ENCODE results near the gene FGFR3.

FGFR3 gene

GRCh38 chr4:1802720-1803522 lies 9.8 kb downstream of the FGFR3 start:
- DNase-seq (ENCODE audit: low spot score) = no peak

GRCh38 chr4:1803523-1804423 lies 10.7 kb downstream of the FGFR3 start:
- DNase-seq (ENCODE audit: low spot score) = no peak

- DNase-seq (ENCODE audit: low spot score) = no peak
These were observed 11.8 kb downstream of the FGFR3 start for GRCh38 chr4:1804638-1805492.

- no peak for DNase-seq (ENCODE audit: low spot score)
These were observed 12.6 kb downstream of the FGFR3 start for GRCh38 chr4:1805493-1806222.

GRCh38 chr4:1806223-1806564 lies 13.1 kb downstream of the FGFR3 start:
- DNase-seq (ENCODE audit: low spot score) = no peak

- DNase-seq (ENCODE audit: low spot score) = no peak
These were observed 13.7 kb downstream of the FGFR3 start for GRCh38 chr4:1806596-1807331.

- DNase-seq (ENCODE audit: low spot score) = no peak
These were observed 14.3 kb downstream of the FGFR3 start for GRCh38 chr4:1807332-1807777.

- no peak for DNase-seq (ENCODE audit: low spot score)
These were observed 15.3 kb downstream of the FGFR3 start for GRCh38 chr4:1808396-1808795.

- no peak for DNase-seq (ENCODE audit: low spot score)
These were observed 16.0 kb downstream of the FGFR3 start for GRCh38 chr4:1808851-1809753.

GRCh38 chr4:1809754-1810502 lies 16.8 kb downstream of the FGFR3 start:
- DNase-seq (ENCODE audit: low spot score) = peak; percentile 77

- DNase-seq (ENCODE audit: low spot score) = no peak
These were observed 17.7 kb downstream of the FGFR3 start for GRCh38 chr4:1810765-1811164.

GRCh38 chr4:1812720-1813119 lies 19.6 kb downstream of the FGFR3 start:
- DNase-seq (ENCODE audit: low spot score) = no peak

- DNase-seq (ENCODE audit: low spot score) = no peak
These were observed 20.1 kb downstream of the FGFR3 start for GRCh38 chr4:1813231-1813630.

GRCh38 chr4:1813915-1814314 lies 20.8 kb downstream of the FGFR3 start:
- no peak for DNase-seq (ENCODE audit: low spot score)

GRCh38 chr4:1814453-1814852 lies 21.4 kb downstream of the FGFR3 start:
- no peak for DNase-seq (ENCODE audit: low spot score)

GRCh38 chr4:1815096-1815996 lies 22.3 kb downstream of the FGFR3 start:
- DNase-seq (ENCODE audit: low spot score) = no peak

GRCh38 chr4:1815997-1816860 lies 23.1 kb downstream of the FGFR3 start:
- DNase-seq (ENCODE audit: low spot score) = no peak
